K562 (cell line): Measurements from ENCODE around the gene CCDC93. TPM values are rescaled to one million over a fixed set of nuclear protein-coding genes. Genes with fewer than 3 reads are reported as not detected.

Experiments used
- BACH1 ChIP-seq: fragments of 200-800 bp; sonication (Bioruptor generic); IDR thresholded peaks from 2 replicates; pipeline ENCODE4 v1.6.1; 2016; ENCODE audit warnings: missing genetic modification characterization, missing compliant biosample characterization
- BRF1 ChIP-seq: IDR thresholded peaks from 3 replicates; pipeline ENCODE4 v1.6.1; 2011; ENCODE audit warnings: borderline replicate concordance, mild to moderate bottlenecking; ENCODE audit not compliant: insufficient read length; ENCODE audit errors: extremely low read depth
- CREM ChIP-seq: IDR thresholded peaks from 2 replicates; pipeline ENCODE4 v1.6.1; 2014; ENCODE audit warnings: antibody characterized with exemption, low read depth
- EZH2 ChIP-seq: IDR thresholded peaks from 2 replicates; pipeline ENCODE4 v1.6.1; 2012; ENCODE audit warnings: low read depth, mild to moderate bottlenecking, inconsistent platforms, low read length, borderline replicate concordance
- JUND ChIP-seq, 2 experiments: IDR thresholded peaks; 2 replicates in 1 of 2; 3 replicates in 1 of 2; pipeline ENCODE4 v1.6.1; 2011; ENCODE audit warnings: borderline replicate concordance in 2 of 2, low read depth in 2 of 2, low read length in 2 of 2, improper control_type of control experiment in 1 of 2, missing biosample characterization in 1 of 2, missing genetic modification characterization in 1 of 2, missing genetic modification reagents in 1 of 2
- NCOA6 ChIP-seq: fragments of 450-650 bp; IDR thresholded peaks from 2 replicates; pipeline ENCODE4 v1.6.1; 2017; ENCODE audit warnings: mild to moderate bottlenecking
- NCOR1 ChIP-seq: fragments of 450-650 bp; IDR thresholded peaks from 2 replicates; pipeline ENCODE4 v1.6.1; 2016; ENCODE audit warnings: mild to moderate bottlenecking, moderate library complexity
- NFYB ChIP-seq: IDR thresholded peaks from 2 replicates; pipeline ENCODE4 v1.6.1; 2011; ENCODE audit warnings: mild to moderate bottlenecking, moderate library complexity; ENCODE audit not compliant: insufficient read length; ENCODE audit errors: extremely low read depth
- NR2C1 ChIP-seq, 2 experiments: fragments of 450-650 bp; IDR thresholded peaks; 2 replicates each; pipeline ENCODE4 v1.6.1; 2017; ENCODE audit warnings: mild to moderate bottlenecking in 2 of 2, antibody characterized with exemption in 1 of 2, inconsistent platforms in 1 of 2, missing compliant biosample characterization in 1 of 2, missing genetic modification characterization in 1 of 2
- PURB ChIP-seq: sonication (generic); formaldehyde crosslinking; IDR thresholded peaks from 2 replicates; pipeline ENCODE4 v1.9.0; 2021; ENCODE audit warnings: low read depth, mild to moderate bottlenecking, missing genetic modification reagents
- SMC3 ChIP-seq: conservative IDR thresholded peaks from 2 replicates; pipeline ENCODE4 v1.6.1; 2011; ENCODE audit warnings: low read depth, low read length, improper control_type of control experiment; ENCODE audit not compliant: insufficient read depth
- ZNF124 ChIP-seq: sonication (generic); formaldehyde crosslinking; IDR thresholded peaks from 2 replicates; pipeline ENCODE4 v1.8.1; 2022; ENCODE audit warnings: missing genetic modification reagents
- ZNF778 ChIP-seq: fragments of 450-650 bp; formaldehyde crosslinking; IDR thresholded peaks from 2 replicates; pipeline ENCODE4 v1.4.0; 2020; ENCODE audit warnings: mild to moderate bottlenecking, moderate library complexity
- polyA plus RNA-seq, 8 experiments: library from polyadenylated mRNA; depleted of rRNA in 4 of 8; stranded (reverse) in 5 of 8; unstranded in 3 of 8; fragments of >200 nt; fragmentation: Nextera tagmentation in 2 of 8; fragmentation: Illumina TruSeq in 1 of 8; extraction: Ambion mirVana in 2 of 8; extraction: Trizol in 1 of 8; gene quantifications; 2 replicates each; pipeline versions ENCODE4 v1.2.1 to v1.2.3, GENCODE V29; 2011 to 2014; ENCODE audit warnings: inconsistent platforms in 1 of 8, missing spikeins in 1 of 8
- total RNA-seq, 7 experiments: library from RNA; depleted of rRNA in 6 of 7; stranded (reverse); fragments of >200 nt in 6 of 7; fragmentation: Illumina TruSeq in 2 of 7; extraction: Trizol in 2 of 7; gene quantifications; 2 replicates each; pipeline versions ENCODE4 v1.2.1 to v1.2.3, GENCODE V29; 2011 to 2021; ENCODE audit warnings: low replicate concordance in 1 of 7
- TF ChIP-seq, protein P1 (sequence below): fragments of 450-650 bp; formaldehyde crosslinking; IDR thresholded peaks from 2 replicates; pipeline ENCODE4 v1.4.0; 2020; ENCODE audit warnings: mild to moderate bottlenecking, moderate library complexity
- TF ChIP-seq, protein P2 (sequence below), 3 experiments: fragments of 200-800 bp in 1 of 3; fragments of 250-450 bp in 1 of 3; fragments of 450-650 bp in 1 of 3; sonication (Bioruptor Pico) in 1 of 3; sonication (Bioruptor generic) in 1 of 3; formaldehyde crosslinking in 1 of 3; IDR thresholded peaks; 2 replicates each; pipeline versions ENCODE4 v1.6.1 to v1.8.0; 2016 to 2022; ENCODE audit warnings: mild to moderate bottlenecking in 2 of 3, missing genetic modification characterization in 2 of 3, missing compliant biosample characterization in 1 of 3, moderate library complexity in 1 of 3
- TF ChIP-seq, protein P3 (sequence below): sonication (generic); IDR thresholded peaks from 2 replicates; pipeline ENCODE4 v1.6.1; 2016
- TF ChIP-seq, protein P4 (sequence below): fragments of 250-450 bp; sonication (Bioruptor Pico); IDR thresholded peaks from 2 replicates; pipeline ENCODE4 v1.4.0; 2020; ENCODE audit warnings: mild to moderate bottlenecking
- TF ChIP-seq, protein P5 (sequence below): fragments of 450-650 bp; IDR thresholded peaks from 2 replicates; pipeline ENCODE4 v1.6.1; 2016; ENCODE audit warnings: mild to moderate bottlenecking

The CCDC93 gene
- total and polyA plus RNA-seq, 9 of the 15 experiments (the other 6 are each of a cell fraction or from before 2014, with no cell fraction given) = 3.3 to 19.3 (median 12.4) TPM

DNA sequence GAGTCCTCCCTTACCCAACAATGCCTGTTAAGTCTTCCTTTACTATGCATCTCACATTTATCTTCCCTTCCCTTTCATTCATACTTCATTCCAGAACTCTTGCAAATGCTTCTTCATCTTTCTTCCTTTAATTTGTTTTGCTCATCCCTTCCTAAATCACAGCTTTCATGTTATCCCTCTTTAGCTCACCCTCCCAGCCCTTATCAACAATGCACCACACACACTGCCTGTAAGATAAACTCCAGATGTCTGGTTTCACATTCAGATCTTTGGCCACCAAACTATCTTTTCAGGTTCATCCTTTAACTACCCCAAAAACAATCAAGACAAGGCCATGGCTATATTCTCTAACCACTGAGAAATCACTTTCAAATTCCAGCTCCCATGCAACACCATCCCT is 3.4 kb downstream of the CCDC93 start (continued):
- TF ChIP-seq, protein P1, sequence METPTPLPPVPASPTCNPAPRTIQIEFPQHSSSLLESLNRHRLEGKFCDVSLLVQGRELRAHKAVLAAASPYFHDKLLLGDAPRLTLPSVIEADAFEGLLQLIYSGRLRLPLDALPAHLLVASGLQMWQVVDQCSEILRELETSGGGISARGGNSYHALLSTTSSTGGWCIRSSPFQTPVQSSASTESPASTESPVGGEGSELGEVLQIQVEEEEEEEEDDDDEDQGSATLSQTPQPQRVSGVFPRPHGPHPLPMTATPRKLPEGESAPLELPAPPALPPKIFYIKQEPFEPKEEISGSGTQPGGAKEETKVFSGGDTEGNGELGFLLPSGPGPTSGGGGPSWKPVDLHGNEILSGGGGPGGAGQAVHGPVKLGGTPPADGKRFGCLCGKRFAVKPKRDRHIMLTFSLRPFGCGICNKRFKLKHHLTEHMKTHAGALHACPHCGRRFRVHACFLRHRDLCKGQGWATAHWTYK (CRISPR knock-in tag) = no peak
- TF ChIP-seq, protein P2, sequence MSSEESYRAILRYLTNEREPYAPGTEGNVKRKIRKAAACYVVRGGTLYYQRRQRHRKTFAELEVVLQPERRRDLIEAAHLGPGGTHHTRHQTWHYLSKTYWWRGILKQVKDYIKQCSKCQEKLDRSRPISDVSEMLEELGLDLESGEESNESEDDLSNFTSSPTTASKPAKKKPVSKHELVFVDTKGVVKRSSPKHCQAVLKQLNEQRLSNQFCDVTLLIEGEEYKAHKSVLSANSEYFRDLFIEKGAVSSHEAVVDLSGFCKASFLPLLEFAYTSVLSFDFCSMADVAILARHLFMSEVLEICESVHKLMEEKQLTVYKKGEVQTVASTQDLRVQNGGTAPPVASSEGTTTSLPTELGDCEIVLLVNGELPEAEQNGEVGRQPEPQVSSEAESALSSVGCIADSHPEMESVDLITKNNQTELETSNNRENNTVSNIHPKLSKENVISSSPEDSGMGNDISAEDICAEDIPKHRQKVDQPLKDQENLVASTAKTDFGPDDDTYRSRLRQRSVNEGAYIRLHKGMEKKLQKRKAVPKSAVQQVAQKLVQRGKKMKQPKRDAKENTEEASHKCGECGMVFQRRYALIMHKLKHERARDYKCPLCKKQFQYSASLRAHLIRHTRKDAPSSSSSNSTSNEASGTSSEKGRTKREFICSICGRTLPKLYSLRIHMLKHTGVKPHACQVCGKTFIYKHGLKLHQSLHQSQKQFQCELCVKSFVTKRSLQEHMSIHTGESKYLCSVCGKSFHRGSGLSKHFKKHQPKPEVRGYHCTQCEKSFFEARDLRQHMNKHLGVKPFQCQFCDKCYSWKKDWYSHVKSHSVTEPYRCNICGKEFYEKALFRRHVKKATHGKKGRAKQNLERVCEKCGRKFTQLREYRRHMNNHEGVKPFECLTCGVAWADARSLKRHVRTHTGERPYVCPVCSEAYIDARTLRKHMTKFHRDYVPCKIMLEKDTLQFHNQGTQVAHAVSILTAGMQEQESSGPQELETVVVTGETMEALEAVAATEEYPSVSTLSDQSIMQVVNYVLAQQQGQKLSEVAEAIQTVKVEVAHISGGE (CRISPR knock-in tag; IDR thresholded peaks at IDR 0.05) = 0 out of 6 replicates have a peak, but pooled peaks of 1 of the 3 experiments have one; percentile 33
- TF ChIP-seq ZNF124 (CRISPR knock-in tag) (no peak), NFYB (no peak), BACH1 (tag) (no peak), CREM (no peak), NCOR1 (peak; percentile 85), EZH2 (no peak), NCOA6 (no peak), SMC3 (no peak), PURB (CRISPR knock-in tag) (no peak), ZNF778 (CRISPR knock-in tag) (no peak), BRF1 (no peak), NR2C1 (IDR thresholded peaks at IDR 0.05) (no peak), NR2C1 (tag; IDR thresholded peaks at IDR 0.05) (no peak), JUND (IDR thresholded peaks at IDR 0.05; ENCODE audit: borderline replicate concordance, low read depth, low read length) (no peak), JUND (tag; IDR thresholded peaks at IDR 0.05; ENCODE audit: borderline replicate concordance, low read depth, low read length) (no peak)
- TF ChIP-seq, protein P3, sequence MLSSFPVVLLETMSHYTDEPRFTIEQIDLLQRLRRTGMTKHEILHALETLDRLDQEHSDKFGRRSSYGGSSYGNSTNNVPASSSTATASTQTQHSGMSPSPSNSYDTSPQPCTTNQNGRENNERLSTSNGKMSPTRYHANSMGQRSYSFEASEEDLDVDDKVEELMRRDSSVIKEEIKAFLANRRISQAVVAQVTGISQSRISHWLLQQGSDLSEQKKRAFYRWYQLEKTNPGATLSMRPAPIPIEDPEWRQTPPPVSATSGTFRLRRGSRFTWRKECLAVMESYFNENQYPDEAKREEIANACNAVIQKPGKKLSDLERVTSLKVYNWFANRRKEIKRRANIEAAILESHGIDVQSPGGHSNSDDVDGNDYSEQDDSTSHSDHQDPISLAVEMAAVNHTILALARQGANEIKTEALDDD = no peak
- TF ChIP-seq, protein P4, sequence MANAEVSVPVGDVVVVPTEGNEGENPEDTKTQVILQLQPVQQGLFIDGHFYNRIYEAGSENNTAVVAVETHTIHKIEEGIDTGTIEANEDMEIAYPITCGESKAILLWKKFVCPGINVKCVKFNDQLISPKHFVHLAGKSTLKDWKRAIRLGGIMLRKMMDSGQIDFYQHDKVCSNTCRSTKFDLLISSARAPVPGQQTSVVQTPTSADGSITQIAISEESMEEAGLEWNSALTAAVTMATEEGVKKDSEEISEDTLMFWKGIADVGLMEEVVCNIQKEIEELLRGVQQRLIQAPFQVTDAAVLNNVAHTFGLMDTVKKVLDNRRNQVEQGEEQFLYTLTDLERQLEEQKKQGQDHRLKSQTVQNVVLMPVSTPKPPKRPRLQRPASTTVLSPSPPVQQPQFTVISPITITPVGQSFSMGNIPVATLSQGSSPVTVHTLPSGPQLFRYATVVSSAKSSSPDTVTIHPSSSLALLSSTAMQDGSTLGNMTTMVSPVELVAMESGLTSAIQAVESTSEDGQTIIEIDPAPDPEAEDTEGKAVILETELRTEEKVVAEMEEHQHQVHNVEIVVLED (CRISPR knock-in tag) = no peak
- TF ChIP-seq, protein P5, sequence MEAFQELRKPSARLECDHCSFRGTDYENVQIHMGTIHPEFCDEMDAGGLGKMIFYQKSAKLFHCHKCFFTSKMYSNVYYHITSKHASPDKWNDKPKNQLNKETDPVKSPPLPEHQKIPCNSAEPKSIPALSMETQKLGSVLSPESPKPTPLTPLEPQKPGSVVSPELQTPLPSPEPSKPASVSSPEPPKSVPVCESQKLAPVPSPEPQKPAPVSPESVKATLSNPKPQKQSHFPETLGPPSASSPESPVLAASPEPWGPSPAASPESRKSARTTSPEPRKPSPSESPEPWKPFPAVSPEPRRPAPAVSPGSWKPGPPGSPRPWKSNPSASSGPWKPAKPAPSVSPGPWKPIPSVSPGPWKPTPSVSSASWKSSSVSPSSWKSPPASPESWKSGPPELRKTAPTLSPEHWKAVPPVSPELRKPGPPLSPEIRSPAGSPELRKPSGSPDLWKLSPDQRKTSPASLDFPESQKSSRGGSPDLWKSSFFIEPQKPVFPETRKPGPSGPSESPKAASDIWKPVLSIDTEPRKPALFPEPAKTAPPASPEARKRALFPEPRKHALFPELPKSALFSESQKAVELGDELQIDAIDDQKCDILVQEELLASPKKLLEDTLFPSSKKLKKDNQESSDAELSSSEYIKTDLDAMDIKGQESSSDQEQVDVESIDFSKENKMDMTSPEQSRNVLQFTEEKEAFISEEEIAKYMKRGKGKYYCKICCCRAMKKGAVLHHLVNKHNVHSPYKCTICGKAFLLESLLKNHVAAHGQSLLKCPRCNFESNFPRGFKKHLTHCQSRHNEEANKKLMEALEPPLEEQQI = 0 out of 2 replicates have a peak, but pooled peaks have one; percentile 31
